Measurements from ENCODE around the gene PCID2. TPM values are rescaled to one million over a fixed set of nuclear protein-coding genes. Genes with fewer than 3 reads are reported as not detected.

Gene PCID2
- total and polyA plus RNA-seq, 2 of the 13 experiments (the other 11 are each of a cell fraction or from before 2014, with no cell fraction given) = 65.0 to 111 TPM

DNA sequence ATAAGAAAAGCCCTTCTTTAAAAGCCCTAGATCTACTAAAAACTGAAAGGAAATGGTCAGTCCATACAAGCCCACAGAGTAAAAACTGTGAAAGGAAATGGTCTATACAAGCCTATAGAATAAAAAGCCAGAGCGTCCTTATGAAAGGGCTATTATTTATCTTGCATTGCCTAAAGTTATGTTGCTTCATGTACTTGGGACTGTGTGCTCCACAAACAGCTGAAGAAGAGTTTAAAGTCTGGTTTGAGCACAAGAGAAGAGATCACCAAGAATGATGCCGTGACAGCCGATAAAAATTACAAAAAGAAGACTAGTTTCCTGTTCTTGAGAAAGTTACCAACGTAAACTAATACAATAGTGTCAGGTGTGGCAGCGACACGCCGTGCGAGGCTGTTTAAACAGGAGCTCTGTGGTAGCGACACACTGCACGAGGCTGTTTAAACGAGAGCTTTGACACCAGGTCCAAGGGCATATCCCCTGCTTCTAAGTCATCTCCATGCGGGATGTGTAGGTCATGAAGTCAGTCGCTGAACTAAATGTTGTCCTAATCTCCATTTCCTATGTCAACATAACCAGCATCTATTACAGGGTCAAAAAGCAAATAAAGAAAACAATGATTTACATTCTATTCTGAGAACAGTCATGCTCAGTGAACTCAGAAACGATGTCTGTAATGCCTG is 24.9 kb downstream of the PCID2 start (continued):
- no peak for TF ChIP-seq AHR (CRISPR knock-in tag; IDR thresholded peaks at IDR 0.05)
- TF ChIP-seq KLF12 (CRISPR knock-in tag; IDR thresholded peaks at IDR 0.05; ENCODE audit: borderline replicate concordance) = no peak
- no peak for TF ChIP-seq REL (CRISPR knock-in tag; conservative IDR thresholded peaks at IDR 0.05)
- no peak for TF ChIP-seq SMAD9 (CRISPR knock-in tag; IDR thresholded peaks at IDR 0.05)
- TF ChIP-seq MYC (CRISPR knock-in tag; IDR thresholded peaks at IDR 0.05; ENCODE audit: borderline replicate concordance) = peak; percentile 87
- TF ChIP-seq ZBTB20 (CRISPR knock-in tag; IDR thresholded peaks at IDR 0.05; ENCODE audit: borderline replicate concordance, low read depth) = peak; percentile 82; the same call in 1 of the 2 replicates
- TF ChIP-seq ZNF24 (IDR thresholded peaks at IDR 0.05) = no peak
- no peak for TF ChIP-seq TCF7 (IDR thresholded peaks at IDR 0.05; ENCODE audit: low read depth)
- TF ChIP-seq, protein P1, sequence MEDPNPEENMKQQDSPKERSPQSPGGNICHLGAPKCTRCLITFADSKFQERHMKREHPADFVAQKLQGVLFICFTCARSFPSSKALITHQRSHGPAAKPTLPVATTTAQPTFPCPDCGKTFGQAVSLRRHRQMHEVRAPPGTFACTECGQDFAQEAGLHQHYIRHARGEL (CRISPR knock-in tag; IDR thresholded peaks at IDR 0.05) = no peak
- TF ChIP-seq, protein P2, sequence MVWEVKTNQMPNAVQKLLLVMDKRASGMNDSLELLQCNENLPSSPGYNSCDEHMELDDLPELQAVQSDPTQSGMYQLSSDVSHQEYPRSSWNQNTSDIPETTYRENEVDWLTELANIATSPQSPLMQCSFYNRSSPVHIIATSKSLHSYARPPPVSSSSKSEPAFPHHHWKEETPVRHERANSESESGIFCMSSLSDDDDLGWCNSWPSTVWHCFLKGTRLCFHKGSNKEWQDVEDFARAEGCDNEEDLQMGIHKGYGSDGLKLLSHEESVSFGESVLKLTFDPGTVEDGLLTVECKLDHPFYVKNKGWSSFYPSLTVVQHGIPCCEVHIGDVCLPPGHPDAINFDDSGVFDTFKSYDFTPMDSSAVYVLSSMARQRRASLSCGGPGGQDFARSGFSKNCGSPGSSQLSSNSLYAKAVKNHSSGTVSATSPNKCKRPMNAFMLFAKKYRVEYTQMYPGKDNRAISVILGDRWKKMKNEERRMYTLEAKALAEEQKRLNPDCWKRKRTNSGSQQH (CRISPR knock-in tag; IDR thresholded peaks at IDR 0.05; ENCODE audit: low read depth) = no peak
- TF ChIP-seq, protein P3, sequence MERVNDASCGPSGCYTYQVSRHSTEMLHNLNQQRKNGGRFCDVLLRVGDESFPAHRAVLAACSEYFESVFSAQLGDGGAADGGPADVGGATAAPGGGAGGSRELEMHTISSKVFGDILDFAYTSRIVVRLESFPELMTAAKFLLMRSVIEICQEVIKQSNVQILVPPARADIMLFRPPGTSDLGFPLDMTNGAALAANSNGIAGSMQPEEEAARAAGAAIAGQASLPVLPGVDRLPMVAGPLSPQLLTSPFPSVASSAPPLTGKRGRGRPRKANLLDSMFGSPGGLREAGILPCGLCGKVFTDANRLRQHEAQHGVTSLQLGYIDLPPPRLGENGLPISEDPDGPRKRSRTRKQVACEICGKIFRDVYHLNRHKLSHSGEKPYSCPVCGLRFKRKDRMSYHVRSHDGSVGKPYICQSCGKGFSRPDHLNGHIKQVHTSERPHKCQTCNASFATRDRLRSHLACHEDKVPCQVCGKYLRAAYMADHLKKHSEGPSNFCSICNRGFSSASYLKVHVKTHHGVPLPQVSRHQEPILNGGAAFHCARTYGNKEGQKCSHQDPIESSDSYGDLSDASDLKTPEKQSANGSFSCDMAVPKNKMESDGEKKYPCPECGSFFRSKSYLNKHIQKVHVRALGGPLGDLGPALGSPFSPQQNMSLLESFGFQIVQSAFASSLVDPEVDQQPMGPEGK (CRISPR knock-in tag; IDR thresholded peaks at IDR 0.05) = no peak
- TF ChIP-seq YEATS2 (CRISPR knock-in tag; IDR thresholded peaks at IDR 0.05; ENCODE audit: borderline replicate concordance) = no peak
- TF ChIP-seq MEF2D (CRISPR knock-in tag; IDR thresholded peaks at IDR 0.05) = peak; percentile 87
- TF ChIP-seq PHF8 (CRISPR knock-in tag; IDR thresholded peaks at IDR 0.05) = no peak
- TF ChIP-seq PCBP2 (optimal IDR thresholded peaks at IDR 0.05; ENCODE audit: low read depth, low read length, poor library complexity, severe bottlenecking) = no peak
- TF ChIP-seq, protein P4, sequence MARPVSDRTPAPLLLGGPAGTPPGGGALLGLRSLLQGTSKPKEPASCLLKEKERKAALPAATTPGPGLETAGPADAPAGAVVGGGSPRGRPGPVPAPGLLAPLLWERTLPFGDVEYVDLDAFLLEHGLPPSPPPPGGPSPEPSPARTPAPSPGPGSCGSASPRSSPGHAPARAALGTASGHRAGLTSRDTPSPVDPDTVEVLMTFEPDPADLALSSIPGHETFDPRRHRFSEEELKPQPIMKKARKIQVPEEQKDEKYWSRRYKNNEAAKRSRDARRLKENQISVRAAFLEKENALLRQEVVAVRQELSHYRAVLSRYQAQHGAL (CRISPR knock-in tag; IDR thresholded peaks at IDR 0.05; ENCODE audit: not compliant biosample characterization) = no peak
- no peak for TF ChIP-seq ZNF143 (CRISPR knock-in tag; IDR thresholded peaks at IDR 0.05)
- no peak for TF ChIP-seq KLF11 (CRISPR knock-in tag; IDR thresholded peaks at IDR 0.05)
- no peak for TF ChIP-seq ETV6 (CRISPR knock-in tag; conservative IDR thresholded peaks at IDR 0.05)
- TF ChIP-seq GATAD1 (CRISPR knock-in tag; IDR thresholded peaks at IDR 0.05) = no peak
- TF ChIP-seq MIER2 (CRISPR knock-in tag; IDR thresholded peaks at IDR 0.05) = no peak
- no peak for TF ChIP-seq RORA (CRISPR knock-in tag; IDR thresholded peaks at IDR 0.05)
- TF ChIP-seq ZMYM2 (CRISPR knock-in tag; IDR thresholded peaks at IDR 0.05) = peak; percentile 47; the same call in 1 of the 2 replicates
- TF ChIP-seq, protein P5, sequence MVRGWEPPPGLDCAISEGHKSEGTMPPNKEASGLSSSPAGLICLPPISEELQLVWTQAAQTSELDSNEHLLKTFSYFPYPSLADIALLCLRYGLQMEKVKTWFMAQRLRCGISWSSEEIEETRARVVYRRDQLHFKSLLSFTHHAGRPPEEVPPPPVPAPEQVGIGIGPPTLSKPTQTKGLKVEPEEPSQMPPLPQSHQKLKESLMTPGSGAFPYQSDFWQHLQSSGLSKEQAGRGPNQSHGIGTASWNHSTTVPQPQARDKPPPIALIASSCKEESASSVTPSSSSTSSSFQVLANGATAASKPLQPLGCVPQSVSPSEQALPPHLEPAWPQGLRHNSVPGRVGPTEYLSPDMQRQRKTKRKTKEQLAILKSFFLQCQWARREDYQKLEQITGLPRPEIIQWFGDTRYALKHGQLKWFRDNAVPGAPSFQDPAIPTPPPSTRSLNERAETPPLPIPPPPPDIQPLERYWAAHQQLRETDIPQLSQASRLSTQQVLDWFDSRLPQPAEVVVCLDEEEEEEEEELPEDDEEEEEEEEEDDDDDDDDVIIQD (CRISPR knock-in tag; IDR thresholded peaks at IDR 0.05; ENCODE audit: low read depth) = peak; percentile 62; the same call in 1 of the 2 replicates
- TF ChIP-seq, protein P6, sequence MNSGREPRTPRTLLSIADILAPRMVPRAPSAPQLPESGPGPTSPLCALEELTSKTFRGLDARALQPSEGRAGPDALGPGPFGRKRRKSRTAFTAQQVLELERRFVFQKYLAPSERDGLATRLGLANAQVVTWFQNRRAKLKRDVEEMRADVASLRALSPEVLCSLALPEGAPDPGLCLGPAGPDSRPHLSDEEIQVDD (CRISPR knock-in tag; IDR thresholded peaks at IDR 0.05; ENCODE audit: borderline replicate concordance) = no peak

Data from HepG2 (cell line).